Endothelial cell of umbilical vein (primary cell): ENCODE measurements around the gene PTPN5. TPM values are rescaled to one million over a fixed set of nuclear protein-coding genes. Genes with fewer than 3 reads are reported as not detected.

Experiments used
- BruUV-seq: library from RNA; stranded (reverse); fragments of 400-500 nt; replicated peaks from 2 replicates; lab custom pipeline; 2021; lab: Mats Ljungman, UMichigan
- CTCF ChIA-PET: fragments of 300-600, 350-600 bp; sonication (Branson Sonifier 250); formaldehyde crosslinking; loops from one replicate; lab custom pipeline; 2021; ENCODE audit warnings: antibody characterized with exemption, inconsistent platforms; lab: Charles Lee
- POLR2A ChIA-PET: fragments of 300-600, 350-600 bp; sonication (Branson Sonifier 250); formaldehyde crosslinking; loops from one replicate; lab custom pipeline; 2021; ENCODE audit warnings: antibody characterized with exemption, inconsistent platforms; lab: Charles Lee
- DNase-seq: peaks from one replicate; pipeline ENCODE4 v3.0.0-alpha.2; 2011; ENCODE audit warnings: low read depth, low spot score
- FAIRE-seq: peaks from 2 replicates; lab custom pipeline; 2011; peaks lifted over from hg19 to GRCh38; lab: Jason Lieb, UNC
- H2AFZ ChIP-seq: 2 replicates; pipeline ENCODE4 v1.6.0; 2012; ENCODE audit warnings: low read depth, low read length, control low read depth, inconsistent platforms
- H3K27ac ChIP-seq: 2 replicates; pipeline ENCODE4 v1.5.1; 2011; ENCODE audit warnings: low read depth, mild to moderate bottlenecking, control low read depth, low read length, moderate library complexity; ENCODE audit not compliant: insufficient read depth
- H3K27me3 ChIP-seq, 2 experiments: 2 replicates each; pipeline versions ENCODE4 v1.6.0 to v1.6.1; 2011; ENCODE audit warnings: low read length in 2 of 2, mixed read lengths in 1 of 2; ENCODE audit not compliant: control insufficient read depth in 2 of 2, insufficient read depth in 2 of 2
- H3K36me3 ChIP-seq, 2 experiments: 2 replicates in 1 of 2; 3 replicates in 1 of 2; pipeline ENCODE4 v1.5.1; 2011; ENCODE audit warnings: low read length in 2 of 2, mild to moderate bottlenecking in 1 of 2, moderate library complexity in 1 of 2; ENCODE audit not compliant: control insufficient read depth in 2 of 2, insufficient read depth in 2 of 2; ENCODE audit errors: extremely low read depth in 1 of 2
- H3K4me1 ChIP-seq: 3 replicates; pipeline ENCODE4 v1.5.1; 2011; ENCODE audit warnings: mild to moderate bottlenecking, low read length; ENCODE audit not compliant: control insufficient read depth, insufficient read depth; ENCODE audit errors: extremely low read depth
- H3K4me2 ChIP-seq: 2 replicates; pipeline ENCODE4 v1.6.1; 2011; ENCODE audit warnings: low read length, control low read depth, mixed read lengths; ENCODE audit not compliant: insufficient read depth
- H3K4me3 ChIP-seq, 3 experiments: fragments of 200-600 bp in 1 of 3; sonication (generic), shearing (Covaris generic) in 1 of 3; replicated peaks in 1 of 3; 2 replicates each; pipeline ENCODE4 v1.5.1; 2011 to 2016; ENCODE audit warnings: control low read depth in 3 of 3, low read length in 3 of 3, mild to moderate bottlenecking in 2 of 3, inconsistent platforms in 1 of 3, low read depth in 1 of 3, moderate library complexity in 1 of 3; ENCODE audit not compliant: insufficient read depth in 1 of 3
- H3K79me2 ChIP-seq: 2 replicates; pipeline ENCODE4 v1.6.0; 2012; ENCODE audit warnings: low read length, inconsistent platforms; ENCODE audit not compliant: control insufficient read depth, insufficient read depth
- H3K9ac ChIP-seq: replicated peaks from 2 replicates; pipeline ENCODE3; 2011; ENCODE audit warnings: low read length, control low read depth; ENCODE audit not compliant: insufficient read depth; ENCODE audit errors: extremely low read depth
- H3K9me1 ChIP-seq: replicated peaks from 3 replicates; pipeline ENCODE4 v1.6.0; 2011; ENCODE audit warnings: mild to moderate bottlenecking, low read length; ENCODE audit not compliant: control insufficient read depth, insufficient read depth; ENCODE audit errors: extremely low read depth
- H3K9me3 ChIP-seq: replicated peaks from 2 replicates; pipeline ENCODE4 v1.5.1; 2012; ENCODE audit warnings: low read length, inconsistent platforms; ENCODE audit not compliant: control insufficient read depth, insufficient read depth
- H4K20me1 ChIP-seq: replicated peaks from 2 replicates; pipeline ENCODE3; 2011; ENCODE audit warnings: mild to moderate bottlenecking, low read length; ENCODE audit not compliant: control insufficient read depth, insufficient read depth; ENCODE audit errors: extremely low read depth
- EZH2 ChIP-seq: IDR thresholded peaks from 2 replicates; pipeline ENCODE4 v1.6.1; 2012; ENCODE audit warnings: borderline replicate concordance, low read depth, mild to moderate bottlenecking, moderate library complexity, low read length, inconsistent platforms; ENCODE audit not compliant: severe bottlenecking
- FOS ChIP-seq: IDR thresholded peaks from 2 replicates; pipeline ENCODE4 v1.6.1; 2011; ENCODE audit warnings: mild to moderate bottlenecking, low read length, moderate library complexity, borderline replicate concordance; ENCODE audit not compliant: insufficient read depth
- GATA2 ChIP-seq: IDR thresholded peaks from 2 replicates; pipeline ENCODE4 v1.7.0; 2011; ENCODE audit warnings: low read depth, mild to moderate bottlenecking, moderate library complexity, mixed read lengths, low read length; ENCODE audit not compliant: insufficient read length, insufficient read depth
- JUN ChIP-seq: IDR thresholded peaks from 2 replicates; pipeline ENCODE4 v1.6.1; 2011; ENCODE audit warnings: borderline replicate concordance, low read depth; ENCODE audit not compliant: insufficient read length, insufficient read depth
- MYC ChIP-seq: IDR thresholded peaks from one replicate; pipeline ENCODE4 v1.6.1; 2011; ENCODE audit warnings: mild to moderate bottlenecking, low read depth, low read length
- POLR2A ChIP-seq: IDR thresholded peaks from 2 replicates; pipeline ENCODE4 v1.6.1; 2012; ENCODE audit warnings: low read depth, mild to moderate bottlenecking, control low read depth, low read length
- POLR2AphosphoS5 ChIP-seq: IDR thresholded peaks from 2 replicates; pipeline ENCODE4 v1.6.1; 2012; ENCODE audit warnings: low read depth, mild to moderate bottlenecking, control low read depth, low read length, moderate library complexity; ENCODE audit not compliant: insufficient read depth
- dilution Hi-C: fragments of 300-500 bp; cut with MboI; formaldehyde crosslinking; loops from one replicate; pipeline ENCODE4 v1.15.0; 2019; ENCODE audit warnings: low sequenced_read_pairs; ENCODE audit not compliant: extremely low pct_ligation_motif_present
- intact Hi-C: fragments of 100-400 bp; cut with micrococcal nuclease; formaldehyde crosslinking; loops from one replicate; pipeline ENCODE4 v1.10.0; 2022
- polyA plus RNA-seq, 4 experiments: library from polyadenylated mRNA; depleted of rRNA in 3 of 4; stranded (reverse) in 3 of 4; unstranded in 1 of 4; fragments of >200 nt; gene quantifications; 2 replicates each; pipeline versions ENCODE4 v1.2.1 to v1.2.3, GENCODE V29; 2011 to 2012; ENCODE audit warnings: missing spikeins in 1 of 4
- total RNA-seq: library from RNA; stranded (reverse); gene quantifications from 2 replicates; pipeline ENCODE4 v1.2.3, GENCODE V29; 2021
- TF ChIP-seq, protein P1 (sequence below), 2 donors: IDR thresholded peaks; 1 replicate in 1 of 2; 2 replicates in 1 of 2; pipeline ENCODE4 v1.5.1; 2011; ENCODE audit warnings: low read length in 2 of 2, mild to moderate bottlenecking in 2 of 2, moderate library complexity in 2 of 2, control low read depth in 1 of 2, inconsistent platforms in 1 of 2, low read depth in 1 of 2; ENCODE audit not compliant: insufficient read depth in 1 of 2; ENCODE audit errors: extremely low read depth in 1 of 2
- TF ChIP-seq, protein P2 (sequence below): IDR thresholded peaks from 2 replicates; pipeline ENCODE4 v1.6.1; 2011; ENCODE audit not compliant: insufficient read depth, insufficient read length

Gene PTPN5
- total and polyA plus RNA-seq, 2 donors (not counting 3 experiments of a cell fraction or from before 2014, with no cell fraction given): not detected

- Histone ChIP-seq H3K27ac (no peak overlapping the region), H3K4me2 (peak overlapping the region; percentile 70), H3K9me3 (no peaks in the 10 kb centered on the region), H2AFZ (peak overlapping the region; percentile 76), H3K4me3 (peak overlapping the region; percentile 30 to 59 (median 48)), H3K4me1 (peaks cover 11% of the 10 kb centered on the region), H3K9ac (peak overlapping the region; percentile 68), H3K9me1 (no peaks in the 10 kb centered on the region), H3K27me3 (no peaks in the 10 kb centered on the region), H4K20me1 (no peaks in the 10 kb centered on the region), H3K79me2 (no peaks in the 10 kb centered on the region), H3K36me3 (peaks cover 0 to 2% of the 10 kb centered on the region in 2 experiments)
- intact Hi-C loops: no loop called here
- dilution Hi-C loops: no loop called here
- DNase-seq: no peak
- POLR2A ChIA-PET: no interaction called here
- no TSS peak for BruUV-seq
- CTCF ChIA-PET: interaction anchor here (0.9 to 1.2 kb wide), 2 partner anchors 24 to 65 kb away, joined by 3 read pairs; no protein-coding TSS in a partner anchor
- FAIRE-seq: no peak
- TF ChIP-seq FOS (no peak), EZH2 (no peak), GATA2 (no peak), MYC (no peak), POLR2AphosphoS5 (no peak), JUN (no peak), POLR2A (no peak)
- TF ChIP-seq, protein P1, sequence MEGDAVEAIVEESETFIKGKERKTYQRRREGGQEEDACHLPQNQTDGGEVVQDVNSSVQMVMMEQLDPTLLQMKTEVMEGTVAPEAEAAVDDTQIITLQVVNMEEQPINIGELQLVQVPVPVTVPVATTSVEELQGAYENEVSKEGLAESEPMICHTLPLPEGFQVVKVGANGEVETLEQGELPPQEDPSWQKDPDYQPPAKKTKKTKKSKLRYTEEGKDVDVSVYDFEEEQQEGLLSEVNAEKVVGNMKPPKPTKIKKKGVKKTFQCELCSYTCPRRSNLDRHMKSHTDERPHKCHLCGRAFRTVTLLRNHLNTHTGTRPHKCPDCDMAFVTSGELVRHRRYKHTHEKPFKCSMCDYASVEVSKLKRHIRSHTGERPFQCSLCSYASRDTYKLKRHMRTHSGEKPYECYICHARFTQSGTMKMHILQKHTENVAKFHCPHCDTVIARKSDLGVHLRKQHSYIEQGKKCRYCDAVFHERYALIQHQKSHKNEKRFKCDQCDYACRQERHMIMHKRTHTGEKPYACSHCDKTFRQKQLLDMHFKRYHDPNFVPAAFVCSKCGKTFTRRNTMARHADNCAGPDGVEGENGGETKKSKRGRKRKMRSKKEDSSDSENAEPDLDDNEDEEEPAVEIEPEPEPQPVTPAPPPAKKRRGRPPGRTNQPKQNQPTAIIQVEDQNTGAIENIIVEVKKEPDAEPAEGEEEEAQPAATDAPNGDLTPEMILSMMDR (IDR thresholded peaks at IDR 0.05; ENCODE audit: extremely low read depth in 1 of 2, insufficient read depth in 1 of 2, low read depth in 1 of 2, low read length in 2 of 2): no peak
- TF ChIP-seq, protein P2, sequence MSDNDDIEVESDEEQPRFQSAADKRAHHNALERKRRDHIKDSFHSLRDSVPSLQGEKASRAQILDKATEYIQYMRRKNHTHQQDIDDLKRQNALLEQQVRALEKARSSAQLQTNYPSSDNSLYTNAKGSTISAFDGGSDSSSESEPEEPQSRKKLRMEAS: no peak
Measured at GRCh38 chr11:18699269-18699596, 92.4 kb downstream of the PTPN5 start.
